ENCODE measurements around the gene UGT1A7.

Gene UGT1A7

GRCh38 chr2:233800208-233800607 is 118.5 kb downstream of the UGT1A7 start (continued):
- no peak for TF ChIP-seq TSHZ2 (CRISPR knock-in tag; IDR thresholded peaks at IDR 0.05)
- no peak for TF ChIP-seq CSDC2 (CRISPR knock-in tag; IDR thresholded peaks at IDR 0.05)
- no peak for TF ChIP-seq OSR1 (CRISPR knock-in tag; IDR thresholded peaks at IDR 0.05)
- no peak for TF ChIP-seq BACH2 (CRISPR knock-in tag; IDR thresholded peaks at IDR 0.05; ENCODE audit: borderline replicate concordance)
- no peak for TF ChIP-seq RARB (CRISPR knock-in tag; IDR thresholded peaks at IDR 0.05)
- TF ChIP-seq ZFP3 (CRISPR knock-in tag; IDR thresholded peaks at IDR 0.05): no peak
- TF ChIP-seq ZC3H10 (CRISPR knock-in tag; IDR thresholded peaks at IDR 0.05): no peak
- TF ChIP-seq GLIS3 (CRISPR knock-in tag; IDR thresholded peaks at IDR 0.05): no peak
- no peak for TF ChIP-seq ISL1 (CRISPR knock-in tag; IDR thresholded peaks at IDR 0.05)

- no peak for ATAC-seq
- no peak for TF ChIP-seq OSR1 (CRISPR knock-in tag; IDR thresholded peaks at IDR 0.05)
- TF ChIP-seq ZFP3 (CRISPR knock-in tag; IDR thresholded peaks at IDR 0.05): no peak
Observed at GRCh38 chr2:233801357-233802131, 119.8 kb downstream of the UGT1A7 start.

- no peak for ATAC-seq
- TF ChIP-seq RARB (CRISPR knock-in tag; IDR thresholded peaks at IDR 0.05): no peak
- TF ChIP-seq ZNF8 (CRISPR knock-in tag; IDR thresholded peaks at IDR 0.05): no peak
- no peak for TF ChIP-seq ZNF70 (CRISPR knock-in tag; IDR thresholded peaks at IDR 0.05)
- TF ChIP-seq ISL1 (CRISPR knock-in tag; IDR thresholded peaks at IDR 0.05): no peak
- no peak for TF ChIP-seq ZNF565 (CRISPR knock-in tag; conservative IDR thresholded peaks at IDR 0.05; ENCODE audit: low read depth)
- no peak for TF ChIP-seq TCF4 (CRISPR knock-in tag; IDR thresholded peaks at IDR 0.05; ENCODE audit: borderline replicate concordance)
- TF ChIP-seq TOX (CRISPR knock-in tag; IDR thresholded peaks at IDR 0.05; ENCODE audit: borderline replicate concordance): no peak
- TF ChIP-seq SNAI2 (CRISPR knock-in tag; IDR thresholded peaks at IDR 0.05): no peak
- TF ChIP-seq TSHZ2 (CRISPR knock-in tag; IDR thresholded peaks at IDR 0.05): no peak
- no peak for TF ChIP-seq PPARA (CRISPR knock-in tag; IDR thresholded peaks at IDR 0.05; ENCODE audit: borderline replicate concordance)
- TF ChIP-seq CREB5 (CRISPR knock-in tag; IDR thresholded peaks at IDR 0.05; ENCODE audit: low read depth): no peak
- no peak for TF ChIP-seq POU6F1 (CRISPR knock-in tag; IDR thresholded peaks at IDR 0.05; ENCODE audit: borderline replicate concordance, low read depth)
- no peak for TF ChIP-seq ZC3H10 (CRISPR knock-in tag; IDR thresholded peaks at IDR 0.05)
- no peak for TF ChIP-seq CSDC2 (CRISPR knock-in tag; IDR thresholded peaks at IDR 0.05)
- TF ChIP-seq PATZ1 (CRISPR knock-in tag; IDR thresholded peaks at IDR 0.05; ENCODE audit: borderline replicate concordance): no peak
- TF ChIP-seq BACH2 (CRISPR knock-in tag; IDR thresholded peaks at IDR 0.05; ENCODE audit: borderline replicate concordance): no peak
- no peak for TF ChIP-seq CSRNP3 (CRISPR knock-in tag; IDR thresholded peaks at IDR 0.05)
- TF ChIP-seq ZFP3 (CRISPR knock-in tag; IDR thresholded peaks at IDR 0.05): no peak
- no peak for TF ChIP-seq ZFP30 (CRISPR knock-in tag; IDR thresholded peaks at IDR 0.05)
- TF ChIP-seq GLIS3 (CRISPR knock-in tag; IDR thresholded peaks at IDR 0.05): no peak
Observed at GRCh38 chr2:233802132-233802815, 120.6 kb downstream of the UGT1A7 start.
